ENCODE measurements around the gene OGDH. TPM values are rescaled to one million over a fixed set of nuclear protein-coding genes. Genes with fewer than 3 reads are reported as not detected.
A peak's percentile ranks its signal among the peaks of the same experiment; 100 is the strongest.

The OGDH gene
- total RNA-seq, 1 donor from 2014 or later: 105 TPM

- Mint-ChIP-seq H3K4me1 (ENCODE audit: low read depth) (peaks cover 70% of the 10 kb centered on the region), H3K9me3 (no peaks in the 10 kb centered on the region), H3K4me3 (ENCODE audit: low read depth) (peak overlapping the region; percentile 79), H3K27ac (peak overlapping the region; percentile 99), H3K36me3 (ENCODE audit: low read depth) (peaks cover 47% of the 10 kb centered on the region), H3K27me3 (ENCODE audit: low read depth) (no peaks in the 10 kb centered on the region)
- peak; percentile 84 for DNase-seq (ENCODE audit: low spot score)
- intact Hi-C loops (cut with micrococcal nuclease): loop anchor here (1.0 to 10.0 kb wide), 7 partner anchors 22 to 209 kb away; partner anchors contain the start of genes H2AZ2, OGDH, PPIA and TMED4
Measured at GRCh38 chr7:44638611-44639557, 32.5 kb downstream of the OGDH start.

- H3K36me3 Mint-ChIP-seq (ENCODE audit: low read depth): peaks cover 46% of the 10 kb centered on the region
- intact Hi-C loops (cut with micrococcal nuclease): loop anchor here (1.0 to 10.0 kb wide), 4 partner anchors 33 to 175 kb away; partner anchors contain the start of genes OGDH, PPIA and TMED4
- H3K27ac Mint-ChIP-seq: peak overlapping the region; percentile 99
- no peaks in the 10 kb centered on the region for H3K9me3 Mint-ChIP-seq
- H3K27me3 Mint-ChIP-seq (ENCODE audit: low read depth): no peaks in the 10 kb centered on the region
- H3K4me3 Mint-ChIP-seq (ENCODE audit: low read depth): peak overlapping the region; percentile 47
- peaks cover 60% of the 10 kb centered on the region for H3K4me1 Mint-ChIP-seq (ENCODE audit: low read depth)
- DNase-seq (ENCODE audit: low spot score): no peak
Measured at GRCh38 chr7:44639671-44640321, 33.4 kb downstream of the OGDH start.

GRCh38 chr7:44643206-44643605 lies 36.8 kb downstream of the OGDH start:
- peak overlapping the region; percentile 8 for H3K27ac Mint-ChIP-seq
- no peaks in the 10 kb centered on the region for H3K9me3 Mint-ChIP-seq
- no peak for DNase-seq (ENCODE audit: low spot score)
- H3K4me3 Mint-ChIP-seq (ENCODE audit: low read depth): no peak overlapping the region
- H3K36me3 Mint-ChIP-seq (ENCODE audit: low read depth): peaks cover 51% of the 10 kb centered on the region
- H3K4me1 Mint-ChIP-seq (ENCODE audit: low read depth): peaks cover 34% of the 10 kb centered on the region
- intact Hi-C loops (cut with micrococcal nuclease): no loop called here
- no peaks in the 10 kb centered on the region for H3K27me3 Mint-ChIP-seq (ENCODE audit: low read depth)

- intact Hi-C loops (cut with micrococcal nuclease): no loop called here
- H3K27me3 Mint-ChIP-seq (ENCODE audit: low read depth): no peaks in the 10 kb centered on the region
- no peaks in the 10 kb centered on the region for H3K9me3 Mint-ChIP-seq
- no peak for DNase-seq (ENCODE audit: low spot score)
- no peak overlapping the region for H3K27ac Mint-ChIP-seq
- no peak overlapping the region for H3K4me3 Mint-ChIP-seq (ENCODE audit: low read depth)
- H3K36me3 Mint-ChIP-seq (ENCODE audit: low read depth): peaks cover 45% of the 10 kb centered on the region
- H3K4me1 Mint-ChIP-seq (ENCODE audit: low read depth): peaks cover 13% of the 10 kb centered on the region
Measured at GRCh38 chr7:44645254-44645653, 38.8 kb downstream of the OGDH start.

- intact Hi-C loops (cut with micrococcal nuclease): no loop called here
- Mint-ChIP-seq H3K9me3 (no peaks in the 10 kb centered on the region), H3K4me1 (ENCODE audit: low read depth) (peaks cover 9% of the 10 kb centered on the region), H3K27me3 (ENCODE audit: low read depth) (no peaks in the 10 kb centered on the region), H3K27ac (no peak overlapping the region), H3K4me3 (ENCODE audit: low read depth) (no peak overlapping the region), H3K36me3 (ENCODE audit: low read depth) (peaks cover 45% of the 10 kb centered on the region)
- DNase-seq (ENCODE audit: low spot score): no peak
Measured at GRCh38 chr7:44645696-44646095, 39.3 kb downstream of the OGDH start.

GRCh38 chr7:44646176-44646920 lies 39.9 kb downstream of the OGDH start:
- H3K27me3 Mint-ChIP-seq (ENCODE audit: low read depth): no peaks in the 10 kb centered on the region
- peaks cover 9% of the 10 kb centered on the region for H3K4me1 Mint-ChIP-seq (ENCODE audit: low read depth)
- intact Hi-C loops (cut with micrococcal nuclease): no loop called here
- no peaks in the 10 kb centered on the region for H3K9me3 Mint-ChIP-seq
- no peak for DNase-seq (ENCODE audit: low spot score)
- no peak overlapping the region for H3K4me3 Mint-ChIP-seq (ENCODE audit: low read depth)
- H3K27ac Mint-ChIP-seq: no peak overlapping the region
- peaks cover 51% of the 10 kb centered on the region for H3K36me3 Mint-ChIP-seq (ENCODE audit: low read depth)

- H3K4me1 Mint-ChIP-seq (ENCODE audit: low read depth): peaks cover 2% of the 10 kb centered on the region
- H3K36me3 Mint-ChIP-seq (ENCODE audit: low read depth): peaks cover 44% of the 10 kb centered on the region
- H3K4me3 Mint-ChIP-seq (ENCODE audit: low read depth): no peak overlapping the region
- intact Hi-C loops (cut with micrococcal nuclease): no loop called here
- H3K27me3 Mint-ChIP-seq (ENCODE audit: low read depth): no peaks in the 10 kb centered on the region
- H3K9me3 Mint-ChIP-seq: no peaks in the 10 kb centered on the region
- no peak for DNase-seq (ENCODE audit: low spot score)
- H3K27ac Mint-ChIP-seq: no peak overlapping the region
Measured at GRCh38 chr7:44646921-44647636, 40.7 kb downstream of the OGDH start.

- DNase-seq (ENCODE audit: low spot score): no peak
- H3K4me3 Mint-ChIP-seq (ENCODE audit: low read depth): no peak overlapping the region
- H3K36me3 Mint-ChIP-seq (ENCODE audit: low read depth): peaks cover 45% of the 10 kb centered on the region
- no peaks in the 10 kb centered on the region for H3K9me3 Mint-ChIP-seq
- no peaks in the 10 kb centered on the region for H3K27me3 Mint-ChIP-seq (ENCODE audit: low read depth)
- intact Hi-C loops (cut with micrococcal nuclease): no loop called here
- no peak overlapping the region for H3K27ac Mint-ChIP-seq
- H3K4me1 Mint-ChIP-seq (ENCODE audit: low read depth): no peaks in the 10 kb centered on the region
Measured at GRCh38 chr7:44647981-44648714, 41.7 kb downstream of the OGDH start.

- Mint-ChIP-seq H3K27ac (no peak overlapping the region), H3K27me3 (ENCODE audit: low read depth) (no peaks in the 10 kb centered on the region), H3K4me1 (ENCODE audit: low read depth) (no peaks in the 10 kb centered on the region), H3K4me3 (ENCODE audit: low read depth) (no peak overlapping the region), H3K9me3 (no peaks in the 10 kb centered on the region), H3K36me3 (ENCODE audit: low read depth) (peaks cover 47% of the 10 kb centered on the region)
- intact Hi-C loops (cut with micrococcal nuclease): no loop called here
- no peak for DNase-seq (ENCODE audit: low spot score)
Measured at GRCh38 chr7:44650242-44650641, 43.8 kb downstream of the OGDH start.

- DNase-seq (ENCODE audit: low spot score): no peak
- H3K4me3 Mint-ChIP-seq (ENCODE audit: low read depth): no peak overlapping the region
- H3K27ac Mint-ChIP-seq: no peak overlapping the region
- H3K27me3 Mint-ChIP-seq (ENCODE audit: low read depth): no peaks in the 10 kb centered on the region
- H3K36me3 Mint-ChIP-seq (ENCODE audit: low read depth): peaks cover 48% of the 10 kb centered on the region
- intact Hi-C loops (cut with micrococcal nuclease): no loop called here
- H3K9me3 Mint-ChIP-seq: no peaks in the 10 kb centered on the region
- no peaks in the 10 kb centered on the region for H3K4me1 Mint-ChIP-seq (ENCODE audit: low read depth)
Measured at GRCh38 chr7:44650772-44651171, 44.3 kb downstream of the OGDH start.

GRCh38 chr7:44652535-44652934 lies 46.1 kb downstream of the OGDH start:
- peaks cover 61% of the 10 kb centered on the region for H3K36me3 Mint-ChIP-seq (ENCODE audit: low read depth)
- H3K9me3 Mint-ChIP-seq: peaks cover 5% of the 10 kb centered on the region
- H3K4me1 Mint-ChIP-seq (ENCODE audit: low read depth): no peaks in the 10 kb centered on the region
- intact Hi-C loops (cut with micrococcal nuclease): no loop called here
- no peak overlapping the region for H3K4me3 Mint-ChIP-seq (ENCODE audit: low read depth)
- no peaks in the 10 kb centered on the region for H3K27me3 Mint-ChIP-seq (ENCODE audit: low read depth)
- DNase-seq (ENCODE audit: low spot score): no peak
- no peak overlapping the region for H3K27ac Mint-ChIP-seq

Measured in activated T-helper 2 cell treated with anti-CD3 and anti-CD28 coated beads, Interferon-gamma antibody, Interleukin-2, Interleukin-4, amounts not matched to agents 10 μg/mL and 5 μg/mL and 100 μg/mL, durations not matched to agents 14 hours and 24 hours and 36 hours (primary cell).